Caco-2 (cell line): ENCODE measurements around the gene ZNF527. TPM values are rescaled to one million over a fixed set of nuclear protein-coding genes. Genes with fewer than 3 reads are reported as not detected.

Experiments used
- Bru-seq: library from RNA; stranded (reverse); fragments of 400-500 nt; gene quantifications from one replicate; lab custom pipeline; 2021; lab: Mats Ljungman, UMichigan
- BruChase-seq, 2 experiments: library from RNA; stranded (reverse); fragments of 400-500 nt; gene quantifications; one replicate each; lab custom pipeline; 2021; lab: Mats Ljungman, UMichigan
- BruUV-seq: library from RNA; stranded (reverse); fragments of 400-500 nt; replicated peaks from 2 replicates; lab custom pipeline; 2021; lab: Mats Ljungman, UMichigan
- CTCF ChIA-PET: fragments of 300-600 bp; sonication (Branson Sonifier 250); formaldehyde crosslinking; loops from one replicate; lab custom pipeline; 2022; ENCODE audit warnings: antibody characterized with exemption; lab: Charles Lee
- POLR2A ChIA-PET: fragments of 300-600 bp; sonication (Branson Sonifier 250); formaldehyde crosslinking; loops from one replicate; lab custom pipeline; 2022; ENCODE audit warnings: antibody characterized with exemption; lab: Charles Lee
- DNase-seq, 2 experiments: peaks; one replicate each; pipeline versions ENCODE4 v3.0.0 to v3.0.0-alpha.2; 2020 to 2022
- H3K27me3 ChIP-seq: replicated peaks from 2 replicates; pipeline ENCODE4 v1.6.0; 2011; ENCODE audit warnings: low read length; ENCODE audit not compliant: control insufficient read depth, insufficient read depth
- H3K36me3 ChIP-seq: 2 replicates; pipeline ENCODE4 v1.5.1; 2011; ENCODE audit warnings: low read length; ENCODE audit not compliant: control insufficient read depth, insufficient read depth
- H3K4me1 ChIP-seq: fragments of 250-450 bp; sonication (Bioruptor Pico); 2 replicates; pipeline ENCODE4 v1.5.1; 2020; ENCODE audit warnings: mild to moderate bottlenecking
- H3K4me3 ChIP-seq: 2 replicates; pipeline ENCODE4 v1.5.1; 2011; ENCODE audit warnings: low read depth, mild to moderate bottlenecking, control low read depth, low read length
- H3K9me3 ChIP-seq: fragments of 250-450 bp; sonication (Bioruptor Pico); 2 replicates; pipeline ENCODE4 v1.5.1; 2020; ENCODE audit warnings: mild to moderate bottlenecking, moderate library complexity
- H3K27ac Mint-ChIP-seq: one replicate; pipeline ENCODE4 v1.8.0; 2022; ENCODE audit warnings: mixed read lengths; ENCODE audit not compliant: unreplicated experiment
- H3K27me3 Mint-ChIP-seq: one replicate; pipeline ENCODE4 v1.8.0; 2022; ENCODE audit warnings: mixed read lengths; ENCODE audit not compliant: insufficient read depth, unreplicated experiment
- H3K36me3 Mint-ChIP-seq: one replicate; pipeline ENCODE4 v1.8.0; 2022; ENCODE audit warnings: mild to moderate bottlenecking, mixed read lengths; ENCODE audit not compliant: insufficient read depth, unreplicated experiment
- H3K4me1 Mint-ChIP-seq: one replicate; pipeline ENCODE4 v1.8.0; 2022; ENCODE audit warnings: low read depth, mixed read lengths; ENCODE audit not compliant: unreplicated experiment
- H3K4me3 Mint-ChIP-seq: one replicate; pipeline ENCODE4 v1.8.0; 2022; ENCODE audit warnings: mild to moderate bottlenecking, moderate library complexity, mixed read lengths; ENCODE audit not compliant: unreplicated experiment
- H3K9me3 Mint-ChIP-seq: one replicate; pipeline ENCODE4 v1.8.0; 2022; ENCODE audit warnings: mixed read lengths; ENCODE audit not compliant: unreplicated experiment
- intact Hi-C: fragments of 100-400 bp; cut with micrococcal nuclease; formaldehyde crosslinking; loops from one replicate; pipeline ENCODE4 v1.10.0; 2022; ENCODE audit not compliant: unreplicated experiment
- long read RNA-seq: library from polyadenylated mRNA; stranded (forward); transcript quantifications from one replicate; pipeline ENCODE4 v2.0.0, GENCODE V29; 2022
- total RNA-seq: library from RNA; stranded (reverse); gene quantifications from 2 replicates; pipeline ENCODE4 v1.2.3, GENCODE V29; 2022
- TF ChIP-seq, protein P1 (sequence below), 2 experiments: fragments of 200-600 bp in 1 of 2; IDR thresholded peaks; 1 replicate in 1 of 2; 2 replicates in 1 of 2; pipeline versions ENCODE4 v1.5.1 to v1.8.0; 2011 to 2022; ENCODE audit warnings: antibody characterized with exemption in 1 of 2, control low read depth in 1 of 2, inconsistent platforms in 1 of 2, low read depth in 1 of 2, low read length in 1 of 2, mild to moderate bottlenecking in 1 of 2, moderate library complexity in 1 of 2; ENCODE audit not compliant: insufficient read depth in 1 of 2, severe bottlenecking in 1 of 2, unreplicated experiment in 1 of 2

ZNF527 gene
- 0.88 and 0.97 TPM in 2 replicates for total RNA-seq
- percentile 43 among the genes with signal in this experiment for Bru-seq, nascent RNA
- percentile 45 among the genes with signal in this experiment for BruChase-seq, experiment 1, labeled RNA remaining after a 2-hour chase
- percentile 36 among the genes with signal in this experiment for BruChase-seq, experiment 2, labeled RNA remaining after a 6-hour chase
- long read RNA-seq: 0 reads

DNA sequence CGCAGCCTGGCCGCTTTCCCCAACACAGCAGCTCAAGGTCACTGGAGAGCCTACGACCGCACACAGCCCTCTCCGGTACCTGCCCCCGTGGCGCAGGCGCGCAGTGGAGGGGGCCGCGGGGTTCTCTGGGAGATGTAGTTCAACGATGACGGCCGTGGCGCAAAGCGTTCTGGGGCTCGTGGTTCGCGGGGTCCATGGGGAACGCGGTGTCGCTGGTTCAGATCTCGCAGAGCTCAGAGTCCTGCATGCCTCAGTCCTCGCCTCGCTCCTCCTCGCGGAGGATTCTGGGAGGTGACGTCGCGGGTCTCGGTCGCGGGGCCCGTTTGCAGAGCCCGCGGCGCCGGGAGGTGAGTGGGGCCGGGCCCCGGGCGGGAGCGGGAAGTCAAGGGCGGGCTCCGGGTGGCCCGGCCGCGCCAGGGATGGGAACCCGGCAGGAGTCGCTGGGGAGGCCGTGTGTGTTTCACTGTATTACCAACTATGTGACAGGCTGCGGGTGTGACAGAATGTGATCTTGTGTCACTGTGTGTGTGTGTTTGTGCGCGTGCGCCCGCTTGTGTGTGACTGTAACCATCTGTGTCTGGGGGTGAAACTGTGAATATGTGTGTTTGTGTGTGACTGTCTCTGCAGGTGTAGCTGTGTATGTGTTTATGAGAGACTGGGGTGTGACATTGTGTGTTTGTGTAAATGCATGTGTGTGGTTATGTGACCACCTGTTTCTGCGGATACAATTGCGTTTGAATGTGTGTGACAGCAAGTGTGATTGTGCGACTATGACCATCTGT is at the start of gene ZNF527:
TSS of gene ZNF527 (plus strand) at position 220 of the 782 bp plus-strand sequence. CDS start 3,100 bp downstream, outside the sequence.
- Mint-ChIP-seq H3K9me3 (peaks cover 24% of the 10 kb centered on the region), H3K27me3 (no peaks in the 10 kb centered on the region), H3K27ac (peak within 1 kb of the TSS; percentile 94), H3K4me1 (no peaks in the 10 kb centered on the region), H3K36me3 (peaks cover 14% of the 10 kb centered on the region), H3K4me3 (peak within 1 kb of the TSS; percentile 88)
- POLR2A ChIA-PET: interaction anchor here (0.6 to 1.1 kb wide), 12 partner anchors 29 to 1159 kb away, joined by 3 to 7 read pairs (median 4); partner anchors contain the start of genes ZFP30, ZNF146, ZNF420 and ZNF540
- CTCF ChIA-PET: interaction anchor here (0.6 to 0.7 kb wide), 3 partner anchors 12 to 311 kb away, joined by 3 read pairs; a partner anchor contains a TSS
- no peaks in the 10 kb centered on the region for H3K4me1 ChIP-seq
- H3K4me3 ChIP-seq: peak within 1 kb of the TSS; percentile 57
- BruUV-seq: TSS peak; percentile 78
- TF ChIP-seq, protein P1, sequence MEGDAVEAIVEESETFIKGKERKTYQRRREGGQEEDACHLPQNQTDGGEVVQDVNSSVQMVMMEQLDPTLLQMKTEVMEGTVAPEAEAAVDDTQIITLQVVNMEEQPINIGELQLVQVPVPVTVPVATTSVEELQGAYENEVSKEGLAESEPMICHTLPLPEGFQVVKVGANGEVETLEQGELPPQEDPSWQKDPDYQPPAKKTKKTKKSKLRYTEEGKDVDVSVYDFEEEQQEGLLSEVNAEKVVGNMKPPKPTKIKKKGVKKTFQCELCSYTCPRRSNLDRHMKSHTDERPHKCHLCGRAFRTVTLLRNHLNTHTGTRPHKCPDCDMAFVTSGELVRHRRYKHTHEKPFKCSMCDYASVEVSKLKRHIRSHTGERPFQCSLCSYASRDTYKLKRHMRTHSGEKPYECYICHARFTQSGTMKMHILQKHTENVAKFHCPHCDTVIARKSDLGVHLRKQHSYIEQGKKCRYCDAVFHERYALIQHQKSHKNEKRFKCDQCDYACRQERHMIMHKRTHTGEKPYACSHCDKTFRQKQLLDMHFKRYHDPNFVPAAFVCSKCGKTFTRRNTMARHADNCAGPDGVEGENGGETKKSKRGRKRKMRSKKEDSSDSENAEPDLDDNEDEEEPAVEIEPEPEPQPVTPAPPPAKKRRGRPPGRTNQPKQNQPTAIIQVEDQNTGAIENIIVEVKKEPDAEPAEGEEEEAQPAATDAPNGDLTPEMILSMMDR (IDR thresholded peaks at IDR 0.05; ENCODE audit: insufficient read depth in 1 of 2, low read depth in 1 of 2, low read length in 1 of 2, severe bottlenecking in 1 of 2, unreplicated experiment in 1 of 2): no peak
- peak; percentile 93 to 97 for DNase-seq
- H3K9me3 ChIP-seq: peaks cover 24% of the 10 kb centered on the region
- H3K36me3 ChIP-seq: no peaks in the 10 kb centered on the region
- no peaks in the 10 kb centered on the region for H3K27me3 ChIP-seq
- intact Hi-C loops: loop anchor here (1.0 to 5.0 kb wide), 6 partner anchors 36 to 406 kb away; partner anchors contain the start of genes ZNF420, ZNF540, ZNF571 and ZNF573

DNA sequence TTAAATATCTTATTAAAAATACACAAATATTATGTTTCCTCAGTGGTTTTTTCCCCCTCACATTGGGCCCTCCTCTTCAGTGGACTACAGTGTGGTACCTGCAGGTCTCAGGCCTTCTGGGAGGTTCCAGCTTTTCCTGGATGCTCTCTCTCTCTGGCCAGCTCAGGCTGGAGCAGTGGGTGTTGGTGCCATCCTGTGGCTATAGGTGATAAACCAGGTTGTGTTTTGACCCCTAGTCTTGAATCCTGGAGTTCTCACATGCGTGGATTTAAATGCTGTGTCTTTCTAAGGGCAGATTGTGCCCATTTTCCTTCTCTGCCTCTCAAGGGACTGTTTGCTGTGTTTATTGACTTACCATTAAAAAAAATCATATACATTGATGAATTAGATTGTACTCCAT is 41.2 kb upstream of the ZNF527 start:
- Histone ChIP-seq H3K4me1 (no peaks in the 10 kb centered on the region), H3K27me3 (no peaks in the 10 kb centered on the region), H3K9me3 (peaks cover 3% of the 10 kb centered on the region; the same call in 1 of the 2 replicates), H3K4me3 (no peak overlapping the region), H3K36me3 (peaks cover 1% of the 10 kb centered on the region; the same call in 1 of the 2 replicates)
- Mint-ChIP-seq H3K4me1 (no peaks in the 10 kb centered on the region), H3K27me3 (no peaks in the 10 kb centered on the region), H3K9me3 (peaks cover 31% of the 10 kb centered on the region), H3K27ac (no peak overlapping the region), H3K36me3 (peaks cover 33% of the 10 kb centered on the region), H3K4me3 (no peak overlapping the region)
- peak in 1 of 2 experiments; percentile 10 for DNase-seq
- CTCF ChIA-PET: no interaction called here
- TF ChIP-seq, protein P1 (IDR thresholded peaks at IDR 0.05; ENCODE audit: insufficient read depth in 1 of 2, low read depth in 1 of 2, low read length in 1 of 2, severe bottlenecking in 1 of 2, unreplicated experiment in 1 of 2): peak in 1 of 2 experiments; percentile 2
- POLR2A ChIA-PET: no interaction called here
- intact Hi-C loops: no loop called here
- no TSS peak for BruUV-seq

DNA sequence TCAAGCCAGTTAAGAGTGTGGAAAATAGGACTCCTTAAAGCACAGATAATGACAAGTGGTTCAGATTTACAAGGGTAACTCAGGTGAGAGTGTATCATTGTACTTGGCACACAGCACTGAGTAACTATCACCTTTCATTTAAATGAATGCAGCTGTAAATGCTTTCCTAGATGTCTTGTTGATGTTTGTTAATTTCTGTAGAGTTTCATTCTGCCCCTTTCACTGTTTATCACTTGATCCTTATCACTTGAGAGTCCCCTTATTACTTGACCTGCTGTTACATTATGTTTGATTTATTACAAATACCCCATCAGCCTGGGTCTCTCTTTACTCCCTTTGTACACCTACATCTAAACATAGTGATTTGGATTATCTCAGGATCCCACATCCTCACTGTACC is 38.1 kb upstream of the ZNF527 start:
- 0 out of 2 replicates have a peak, but pooled peaks cover 1% of the 10 kb centered on the region for H3K36me3 ChIP-seq
- peaks cover 3% of the 10 kb centered on the region; the same call in 1 of the 2 replicates for H3K9me3 ChIP-seq
- H3K4me1 ChIP-seq: no peaks in the 10 kb centered on the region
- CTCF ChIA-PET: no interaction called here
- Mint-ChIP-seq H3K36me3 (peaks cover 14% of the 10 kb centered on the region), H3K4me3 (no peak overlapping the region), H3K4me1 (no peaks in the 10 kb centered on the region), H3K27ac (no peak overlapping the region), H3K27me3 (no peaks in the 10 kb centered on the region), H3K9me3 (peaks cover 21% of the 10 kb centered on the region)
- TF ChIP-seq, protein P1 (IDR thresholded peaks at IDR 0.05; ENCODE audit: insufficient read depth in 1 of 2, low read depth in 1 of 2, low read length in 1 of 2, severe bottlenecking in 1 of 2, unreplicated experiment in 1 of 2): no peak
- intact Hi-C loops: no loop called here
- POLR2A ChIA-PET: no interaction called here
- H3K27me3 ChIP-seq: no peaks in the 10 kb centered on the region
- no TSS peak for BruUV-seq
- H3K4me3 ChIP-seq: no peak overlapping the region
- DNase-seq: no peak
